Mucosa of descending colon (tissue), 3 donors: ENCODE data around the gene AGK. TPM values are rescaled to one million over a fixed set of nuclear protein-coding genes. Genes with fewer than 3 reads are reported as not detected.
"Not testable (repeated sequence)": the region's sequence is repeated elsewhere in the genome, so short reads cannot be mapped to it uniquely, and the experiment has no call there.

Experiments used
- ATAC-seq: fragments of 200-7000 bp; cut with Tn5 transposase; one replicate; pipeline ENCODE4 v1.9.1; 2020; ENCODE audit warnings: mild to moderate bottlenecking, moderate library complexity
- DNase-seq, 3 donors: peaks; one replicate each; pipeline ENCODE4 v3.0.0-alpha.2; 2020
- H3K36me3 ChIP-seq: fragments of 200-600 bp; one replicate; pipeline ENCODE4 v1.8.0; 2021; ENCODE audit warnings: low read depth, mild to moderate bottlenecking
- H3K4me1 ChIP-seq: fragments of 200-600 bp; one replicate; pipeline ENCODE4 v1.8.0; 2021; ENCODE audit warnings: low read depth, mild to moderate bottlenecking
- H3K4me3 ChIP-seq: fragments of 200-600 bp; one replicate; pipeline ENCODE4 v1.8.0; 2021; ENCODE audit warnings: mild to moderate bottlenecking
- H3K9me3 ChIP-seq: fragments of 200-600 bp; one replicate; pipeline ENCODE4 v1.8.0; 2021; ENCODE audit warnings: mild to moderate bottlenecking
- intact Hi-C, 2 donors: fragments of 100-400 bp; cut with DNase I in 1 of 2; cut with micrococcal nuclease in 1 of 2; formaldehyde crosslinking; loops; one replicate each; pipeline versions ENCODE4 v1.11.0 to v1.11.1; 2022; cut with DNase I, micrococcal nuclease
- total RNA-seq, 3 donors: library from RNA; stranded (reverse); fragmentation: NEBNext Ultra II Directional in 2 of 3; extraction: Animal tissue kit (Norgen Biotek cat#: 25700) in 2 of 3; gene quantifications; one replicate each; pipeline versions ENCODE4 v1.2.1 to v1.2.4, GENCODE V29; 2021 to 2023
- TF ChIP-seq, protein P1 (sequence below): fragments of 200-600 bp; IDR thresholded peaks from one replicate; pipeline ENCODE4 v1.8.0; 2022; ENCODE audit warnings: antibody characterized with exemption, mild to moderate bottlenecking
- donor health status: DM: no; HTN: no; CAD: no; lungs with moderate emphysema.
- donor health status: DM: no; HTN: no; CAD: no.
- donor health status: DM: no; HTN: yes; CAD: no.

The AGK gene
- total RNA-seq, 3 donors from 2014 or later, result 16.7 to 20.7 (median 17.6) TPM

DNA sequence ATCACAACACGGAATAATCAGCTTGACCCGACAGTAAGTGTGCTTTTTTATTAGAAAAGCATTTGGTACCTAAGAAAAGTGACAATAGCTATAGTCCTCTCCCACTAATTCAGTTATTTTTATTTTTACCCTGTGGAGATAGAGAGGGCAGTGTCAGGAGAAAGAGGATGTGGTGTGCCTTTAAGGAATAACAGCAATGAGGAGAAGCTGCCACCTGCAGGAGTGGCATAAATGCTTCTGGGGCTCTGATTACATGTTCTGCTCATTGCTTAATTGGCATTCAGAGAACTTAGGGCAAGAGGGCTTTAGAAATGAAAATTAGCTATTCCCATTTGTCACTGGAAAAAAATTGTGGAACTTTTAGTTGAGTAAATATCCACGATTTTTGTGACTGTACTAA is 90.7 kb downstream of the AGK start:
- Histone ChIP-seq H3K36me3 (no peaks in the 10 kb centered on the region), H3K4me1 (no peaks in the 10 kb centered on the region), H3K4me3 (no peak overlapping the region), H3K9me3 (no peaks in the 10 kb centered on the region)
- no peak for DNase-seq
- no peak for ATAC-seq
- TF ChIP-seq, protein P1, sequence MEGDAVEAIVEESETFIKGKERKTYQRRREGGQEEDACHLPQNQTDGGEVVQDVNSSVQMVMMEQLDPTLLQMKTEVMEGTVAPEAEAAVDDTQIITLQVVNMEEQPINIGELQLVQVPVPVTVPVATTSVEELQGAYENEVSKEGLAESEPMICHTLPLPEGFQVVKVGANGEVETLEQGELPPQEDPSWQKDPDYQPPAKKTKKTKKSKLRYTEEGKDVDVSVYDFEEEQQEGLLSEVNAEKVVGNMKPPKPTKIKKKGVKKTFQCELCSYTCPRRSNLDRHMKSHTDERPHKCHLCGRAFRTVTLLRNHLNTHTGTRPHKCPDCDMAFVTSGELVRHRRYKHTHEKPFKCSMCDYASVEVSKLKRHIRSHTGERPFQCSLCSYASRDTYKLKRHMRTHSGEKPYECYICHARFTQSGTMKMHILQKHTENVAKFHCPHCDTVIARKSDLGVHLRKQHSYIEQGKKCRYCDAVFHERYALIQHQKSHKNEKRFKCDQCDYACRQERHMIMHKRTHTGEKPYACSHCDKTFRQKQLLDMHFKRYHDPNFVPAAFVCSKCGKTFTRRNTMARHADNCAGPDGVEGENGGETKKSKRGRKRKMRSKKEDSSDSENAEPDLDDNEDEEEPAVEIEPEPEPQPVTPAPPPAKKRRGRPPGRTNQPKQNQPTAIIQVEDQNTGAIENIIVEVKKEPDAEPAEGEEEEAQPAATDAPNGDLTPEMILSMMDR, result no peak
- intact Hi-C loops, result no loop called here

DNA sequence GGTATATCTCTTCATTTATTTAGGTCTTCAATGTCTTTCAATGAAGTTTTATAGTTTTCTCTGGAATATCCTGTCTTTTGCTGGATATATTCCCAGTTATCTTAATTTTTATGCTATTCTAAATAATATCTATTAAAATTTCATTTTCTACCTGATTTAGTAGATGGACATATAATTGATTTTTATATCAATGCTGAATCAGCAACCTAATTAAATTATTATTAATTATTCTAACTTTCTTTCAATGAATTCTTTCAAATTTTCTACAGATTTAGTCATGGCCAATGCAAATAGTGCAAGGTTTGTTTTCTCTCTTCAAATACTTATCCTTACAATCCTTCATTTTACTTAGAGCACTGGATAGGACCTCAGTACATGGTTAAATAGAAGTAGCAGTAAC is 94.0 kb downstream of the AGK start:
- TF ChIP-seq, protein P1, result no peak
- Histone ChIP-seq H3K4me3 (no peak overlapping the region), H3K9me3 (no peaks in the 10 kb centered on the region), H3K4me1 (no peaks in the 10 kb centered on the region), H3K36me3 (no peaks in the 10 kb centered on the region)
- DNase-seq, result no peak
- no peak for ATAC-seq
- intact Hi-C loops, result no loop called here

DNA sequence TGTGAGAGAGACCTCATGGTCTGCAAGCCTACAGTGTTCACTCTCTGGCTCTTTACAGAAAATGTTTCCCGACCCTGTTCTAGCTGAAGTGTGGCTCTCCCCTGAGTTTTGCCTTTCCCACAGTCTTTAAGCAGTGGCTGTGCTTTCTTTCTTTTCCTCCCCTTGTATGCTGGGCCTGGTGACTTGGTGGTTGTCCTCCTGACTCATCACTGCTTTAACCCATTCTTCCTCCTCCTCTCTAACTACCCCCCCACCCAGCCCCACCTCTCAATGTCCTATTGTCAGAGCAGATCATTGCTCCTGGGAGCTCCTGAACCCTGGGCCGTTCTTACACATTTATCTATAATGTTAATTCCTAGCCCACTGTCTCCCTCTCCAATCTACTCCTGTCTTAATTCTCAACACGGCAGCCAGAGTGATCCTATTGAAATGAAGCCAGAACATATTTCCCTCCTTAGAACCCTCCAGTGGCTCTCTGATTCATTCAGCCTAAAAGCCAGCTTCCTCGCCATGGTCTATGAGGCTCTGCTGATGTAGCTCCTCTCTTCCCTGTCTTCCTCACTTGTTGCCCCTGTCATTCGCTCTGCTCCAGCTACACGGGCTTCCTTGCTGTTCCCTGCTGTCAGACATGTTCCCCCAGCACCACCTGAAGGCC is 95.7 kb downstream of the AGK start:
- H3K4me1 ChIP-seq, result no peaks in the 10 kb centered on the region
- H3K36me3 ChIP-seq, result no peaks in the 10 kb centered on the region
- DNase-seq (no peak), ATAC-seq (no peak)
- TF ChIP-seq, protein P1, result no peak
- no peaks in the 10 kb centered on the region for H3K9me3 ChIP-seq
- no peak overlapping the region for H3K4me3 ChIP-seq
- intact Hi-C loops, result no loop called here

DNA sequence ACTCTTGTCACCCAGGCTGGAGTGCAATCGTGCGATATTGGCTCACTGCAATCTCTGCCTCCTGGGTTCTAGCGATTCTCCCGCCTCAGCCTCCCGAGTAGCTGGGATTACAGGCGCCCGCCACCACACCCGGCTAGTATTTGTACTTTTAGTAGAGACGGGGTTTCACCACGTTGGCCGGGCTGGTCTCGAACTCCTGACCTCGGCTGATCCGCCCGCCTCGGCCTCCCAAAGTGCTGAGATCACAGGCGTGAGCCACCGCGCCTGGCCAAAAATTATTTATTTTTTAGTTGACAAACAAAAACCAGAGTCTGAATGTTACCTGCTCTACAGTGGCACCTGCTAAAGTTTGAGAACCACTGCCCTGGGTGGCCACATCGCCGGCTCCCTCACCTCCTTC is 96.5 kb downstream of the AGK start:
- H3K4me3 ChIP-seq, DNase-seq, ATAC-seq, H3K9me3 ChIP-seq, H3K4me1 ChIP-seq, H3K36me3 ChIP-seq, intact Hi-C loops: not testable (repeated sequence)

DNA sequence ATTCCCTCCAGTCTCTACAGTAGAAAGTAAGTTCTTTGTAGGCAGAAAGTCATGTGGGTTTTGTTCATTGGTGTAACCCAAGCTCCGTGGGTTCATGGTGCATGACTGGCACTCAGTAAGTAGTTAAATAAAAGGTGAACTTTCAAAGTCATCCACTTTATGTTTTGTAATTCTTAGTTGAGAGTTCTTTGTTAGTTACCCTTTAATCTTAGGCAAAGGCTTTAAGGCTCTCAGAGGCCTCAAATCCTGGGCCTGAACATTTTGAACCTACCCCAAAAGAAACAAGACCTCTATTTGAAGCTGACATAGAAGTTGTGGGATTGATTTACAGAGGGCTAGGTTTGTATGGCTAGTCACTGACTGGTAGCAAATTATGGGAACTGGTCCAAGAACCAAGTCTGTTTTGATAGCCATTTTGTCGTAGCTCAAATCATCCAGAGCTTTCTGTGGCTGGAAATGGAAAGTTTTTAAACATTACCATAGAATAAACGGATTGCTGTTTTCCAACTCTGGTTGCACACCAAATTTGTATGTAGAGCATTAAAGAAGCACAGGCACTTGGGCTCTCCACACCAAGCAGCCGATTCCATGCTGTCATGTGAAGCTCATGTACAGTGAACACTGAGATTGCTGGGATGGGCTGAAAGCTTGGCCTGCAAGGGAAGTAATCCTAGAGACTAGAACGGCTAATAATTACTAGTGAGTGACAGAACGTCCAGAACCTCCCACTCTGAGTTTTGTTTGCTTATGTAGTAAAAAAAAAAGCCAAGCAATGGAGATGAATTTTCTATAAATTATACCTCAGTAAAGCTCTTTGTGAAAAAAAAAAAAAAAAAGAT is 97.3 kb downstream of the AGK start:
- H3K9me3 ChIP-seq, result no peaks in the 10 kb centered on the region
- H3K4me3 ChIP-seq, result no peak overlapping the region
- H3K36me3 ChIP-seq, result no peaks in the 10 kb centered on the region
- DNase-seq (no peak), ATAC-seq (no peak)
- intact Hi-C loops, result no loop called here
- TF ChIP-seq, protein P1, result no peak
- H3K4me1 ChIP-seq, result no peaks in the 10 kb centered on the region

DNA sequence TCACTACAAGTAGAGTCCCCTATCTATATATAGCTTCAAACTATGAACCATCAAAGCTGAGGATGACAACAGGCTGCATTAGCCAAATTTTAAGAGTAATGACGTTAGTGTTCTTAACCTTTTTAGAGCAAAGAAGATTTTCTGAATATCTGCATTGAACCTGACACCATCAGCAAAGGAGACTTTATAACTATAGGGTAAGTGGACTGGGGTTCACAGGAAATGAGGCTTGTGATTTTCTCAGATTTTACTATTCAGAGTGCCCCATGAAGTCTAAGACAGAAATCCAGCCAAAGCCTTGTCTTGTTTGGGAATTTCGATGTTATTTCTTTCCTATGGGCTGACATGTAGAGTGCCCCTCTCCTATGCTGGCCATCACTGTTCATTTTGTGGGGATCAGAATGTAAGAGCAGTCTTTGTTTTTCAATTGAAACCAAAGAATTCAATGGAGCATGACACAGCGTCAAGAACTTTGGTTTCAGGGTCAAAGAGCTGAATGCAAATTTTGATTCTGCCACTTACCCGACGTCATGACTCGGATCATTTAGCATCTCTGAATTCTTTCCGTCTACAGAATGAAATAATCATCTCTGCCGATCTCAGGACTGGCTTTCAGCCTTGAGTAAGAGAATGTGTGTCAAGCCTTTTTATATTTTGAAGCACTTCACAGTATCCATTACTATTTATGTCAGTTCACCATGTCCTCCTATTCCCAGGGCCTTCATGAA is 98.1 kb downstream of the AGK start:
- Histone ChIP-seq H3K4me1 (no peaks in the 10 kb centered on the region), H3K4me3 (no peak overlapping the region), H3K36me3 (no peaks in the 10 kb centered on the region), H3K9me3 (no peaks in the 10 kb centered on the region)
- no peak for DNase-seq
- intact Hi-C loops, result no loop called here
- no peak for ATAC-seq
- TF ChIP-seq, protein P1, result no peak
